HG03521 (cell line): ENCODE measurements around the gene CLIC1.

ENCODE experiments used
- ATAC-seq: cut with Tn5 transposase; IDR thresholded peaks from one replicate; pipeline ENCODE4 v1.9.1; 2021; ENCODE audit warnings: mild to moderate bottlenecking, moderate library complexity; ENCODE audit not compliant: unreplicated experiment

The CLIC1 gene

DNA sequence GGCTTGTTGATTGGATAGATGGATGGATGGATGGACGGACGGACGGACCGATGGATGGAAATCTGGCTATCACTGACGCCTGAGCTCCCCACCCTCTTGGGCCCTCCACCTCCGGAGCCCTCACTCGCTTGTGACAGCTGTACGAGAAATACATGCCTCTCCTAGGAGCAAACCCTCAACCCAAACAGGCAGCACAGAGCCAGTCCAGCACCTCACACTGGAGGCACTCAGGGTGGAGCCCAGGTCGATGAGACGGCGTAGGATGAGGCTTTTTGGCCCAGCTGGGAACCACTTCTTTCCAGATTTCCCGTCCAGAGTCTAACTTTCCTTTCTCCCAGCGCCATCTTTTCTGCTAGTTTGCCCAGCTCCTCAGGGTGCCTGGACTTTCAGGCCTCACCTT lies 52.7 kb downstream of the CLIC1 start:
- no peak for ATAC-seq

DNA sequence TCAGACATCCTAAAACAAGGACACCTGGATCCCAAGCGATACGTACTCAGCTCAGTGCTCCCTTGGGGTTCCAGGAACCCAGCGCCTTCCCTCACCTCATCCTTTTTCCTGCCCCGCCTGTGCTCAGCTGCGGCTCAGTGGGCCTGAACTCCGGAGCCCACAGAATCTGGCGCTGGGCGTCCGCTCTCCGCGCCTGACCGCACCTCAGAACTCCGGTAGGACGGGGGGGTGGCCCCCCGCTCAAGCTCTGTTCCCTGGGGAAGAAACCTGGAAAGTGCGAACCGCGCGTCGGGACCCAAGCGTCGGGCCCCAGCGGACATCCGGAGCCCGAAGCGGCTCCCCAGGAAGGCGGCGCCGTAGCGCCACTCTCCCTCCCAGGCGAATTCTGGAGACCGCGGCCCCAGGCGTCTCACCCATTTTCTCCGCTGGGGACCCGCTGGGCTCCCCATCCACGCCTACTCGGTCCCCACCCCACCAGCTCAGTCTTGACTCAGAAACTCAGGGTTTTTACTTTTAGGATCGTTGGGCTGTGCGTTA lies 55.1 kb downstream of the CLIC1 start:
- no peak for ATAC-seq
